ENCODE measurements around the gene SEMA3E. TPM values are rescaled to one million over a fixed set of nuclear protein-coding genes. Genes with fewer than 3 reads are reported as not detected.
A peak's percentile ranks its signal among the peaks of the same experiment; 100 is the strongest.
"Not testable (repeated sequence)": the region's sequence is repeated elsewhere in the genome, so short reads cannot be mapped to it uniquely, and the experiment has no call there.

The SEMA3E gene
- total RNA-seq, 1 donor from 2014 or later, result 24.0 TPM

DNA sequence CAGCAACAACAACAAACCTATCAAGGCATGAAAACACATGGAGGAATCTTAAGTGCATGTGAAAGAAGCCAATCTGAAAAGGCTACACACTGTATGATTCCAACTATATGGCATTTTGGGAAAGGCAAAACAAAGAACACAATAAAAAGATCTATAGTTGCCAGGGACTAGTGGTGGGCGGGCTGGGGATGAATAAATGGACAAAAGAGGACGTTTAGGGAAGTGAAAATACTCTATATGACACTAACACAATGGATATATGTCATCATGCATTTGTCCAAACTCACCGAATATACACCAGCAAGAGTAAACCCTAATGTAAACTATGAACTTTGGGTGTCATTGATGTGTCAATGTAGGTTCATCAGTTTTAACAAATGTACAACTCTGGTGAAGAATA is 89.1 kb downstream of the SEMA3E start:
- DNase-seq (ENCODE audit: low spot score), result no peak

GRCh38 chr7:83552556-83552955 is 96.4 kb downstream of the SEMA3E start:
- DNase-seq (ENCODE audit: low spot score), result not testable (repeated sequence)

DNA sequence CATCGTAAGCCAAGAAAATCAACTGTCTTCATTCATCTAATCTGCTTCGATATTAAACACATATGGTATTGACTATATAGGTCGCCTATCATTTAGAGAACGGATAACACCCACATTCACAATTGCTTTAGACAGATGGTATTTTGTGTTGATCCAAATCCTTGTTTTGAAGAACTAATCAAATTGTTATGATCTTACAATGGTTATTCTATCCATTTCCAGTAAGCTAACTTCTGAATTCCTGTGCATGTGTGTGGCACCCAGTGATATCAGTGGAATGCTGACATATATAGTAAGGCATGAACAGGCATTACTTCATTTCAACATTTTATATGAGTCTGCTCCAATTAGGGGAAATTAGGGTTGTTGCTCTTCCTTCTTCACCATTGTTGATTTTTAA is 98.8 kb downstream of the SEMA3E start:
- no peak for DNase-seq (ENCODE audit: low spot score)

DNA sequence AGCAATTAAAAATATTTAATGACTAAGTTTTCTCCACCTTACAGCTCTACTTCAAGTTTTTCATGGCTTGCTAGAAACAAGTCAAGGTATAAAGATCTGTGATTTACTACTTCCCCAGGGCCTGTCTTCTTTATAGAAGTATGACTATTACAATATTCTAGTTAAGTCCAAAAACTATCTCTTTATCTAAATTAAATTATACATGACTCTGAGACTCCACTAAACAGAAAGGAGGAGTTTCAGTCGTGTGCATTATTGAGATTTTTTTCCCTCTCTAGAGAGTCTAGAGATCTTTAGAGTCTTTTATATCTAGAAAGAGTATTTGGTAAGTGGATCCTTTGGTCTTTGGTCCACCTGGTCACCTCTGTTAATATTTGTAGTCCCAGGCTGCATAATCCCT is 100.7 kb downstream of the SEMA3E start:
- DNase-seq (ENCODE audit: low spot score), result no peak

DNA sequence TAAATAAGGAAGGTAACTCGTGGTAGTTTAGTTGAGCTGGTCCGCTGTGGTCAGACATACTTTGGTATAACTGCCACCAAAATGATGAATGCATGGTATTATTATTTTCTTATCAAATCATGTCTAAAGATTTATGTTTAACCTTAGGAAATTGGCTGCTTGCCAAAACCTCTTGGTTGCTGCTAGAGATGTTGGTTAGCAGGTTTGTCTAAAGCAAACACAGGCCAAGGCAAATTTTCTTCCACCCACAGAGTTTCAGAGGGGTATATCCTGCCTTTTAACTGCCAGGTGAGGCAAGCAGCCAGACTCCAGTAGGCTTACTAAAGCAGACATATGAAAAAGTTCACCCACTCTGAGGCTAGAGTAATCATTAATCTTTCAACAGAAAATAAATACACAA is 101.4 kb downstream of the SEMA3E start:
- peak; percentile 66 for DNase-seq (ENCODE audit: low spot score)

DNA sequence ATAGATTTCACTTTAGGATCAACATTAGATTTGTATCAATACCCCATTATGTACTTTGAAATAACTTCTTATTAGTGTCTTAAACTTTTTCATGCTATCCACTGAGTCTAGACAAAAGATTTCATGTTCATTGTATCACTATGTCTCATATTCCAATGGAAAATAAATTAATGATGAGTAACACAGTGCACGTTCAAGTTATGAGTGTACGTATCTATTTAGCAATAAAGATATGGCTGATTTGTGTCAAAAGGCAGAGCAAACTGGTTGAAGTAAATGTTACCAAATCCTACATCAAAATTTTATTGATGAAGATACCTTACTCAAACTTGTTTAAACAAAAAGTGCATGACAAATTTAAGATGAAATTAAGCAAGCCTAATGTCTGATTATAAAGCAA is 102.4 kb downstream of the SEMA3E start:
- DNase-seq (ENCODE audit: low spot score), result no peak

- no peak for DNase-seq (ENCODE audit: low spot score)
Measured at GRCh38 chr7:83541187-83541960, 107.6 kb downstream of the SEMA3E start.

- no peak for DNase-seq (ENCODE audit: low spot score)
Measured at GRCh38 chr7:83534488-83534887, 114.5 kb downstream of the SEMA3E start.

DNA sequence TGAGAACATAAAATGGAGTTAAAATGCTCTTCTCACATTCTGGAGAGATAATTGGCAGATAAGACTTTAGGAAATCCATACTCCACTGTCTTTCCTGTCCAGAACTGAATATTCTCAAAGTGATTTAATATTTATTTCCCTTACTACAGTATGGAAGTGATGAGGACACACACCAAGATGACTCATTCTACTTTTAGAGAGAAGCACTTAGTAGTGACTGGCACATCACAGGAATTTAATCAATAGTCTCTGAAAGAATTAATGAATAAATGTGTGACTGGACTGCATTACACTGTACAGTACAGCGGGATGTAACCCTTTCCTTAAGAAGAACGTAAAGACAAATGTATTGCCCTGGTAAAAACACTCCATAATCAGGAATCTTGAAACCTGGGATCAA is 116.7 kb downstream of the SEMA3E start:
- DNase-seq (ENCODE audit: low spot score), result no peak

- DNase-seq (ENCODE audit: low spot score), result no peak
Measured at GRCh38 chr7:83531766-83532165, 117.2 kb downstream of the SEMA3E start.

- DNase-seq (ENCODE audit: low spot score), result no peak
Measured at GRCh38 chr7:83528925-83529423, 120.0 kb downstream of the SEMA3E start.

DNA sequence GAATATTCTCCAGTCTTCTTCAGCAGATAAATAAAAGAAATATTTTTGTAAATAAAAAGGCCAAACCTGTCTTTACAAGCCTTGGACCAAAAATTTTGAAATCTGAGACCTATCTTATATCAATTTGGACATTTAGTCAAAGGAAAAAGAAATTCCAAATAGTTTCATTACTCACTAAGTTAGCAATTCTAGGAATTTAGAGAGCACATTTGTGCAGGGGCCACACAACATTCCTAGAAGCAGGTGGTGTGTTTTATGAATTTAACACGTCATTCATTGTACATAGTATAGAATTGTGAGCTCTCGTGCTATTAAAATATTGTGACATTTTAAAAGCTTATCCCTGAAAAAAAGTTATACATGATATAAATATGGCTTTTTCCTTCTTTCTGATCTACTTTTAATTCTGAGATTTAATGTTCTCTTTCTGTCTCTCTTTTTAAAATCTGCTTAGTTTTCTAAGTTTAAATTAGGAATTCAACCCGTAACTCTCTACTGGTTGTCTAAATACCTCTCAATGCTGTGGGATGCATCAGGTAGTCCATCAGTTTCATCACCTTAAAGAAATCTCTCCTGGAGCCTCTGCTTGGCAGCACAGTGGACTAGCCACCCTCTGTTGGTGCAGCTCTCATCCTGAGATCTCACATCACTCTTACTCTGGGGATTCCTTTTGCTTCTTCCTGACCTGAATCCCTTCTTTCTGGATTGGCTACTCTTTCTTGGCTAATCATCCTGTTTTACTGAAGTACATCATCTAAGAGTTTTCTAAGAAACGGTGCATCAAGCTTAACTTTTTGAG is 124.5 kb downstream of the SEMA3E start:
- DNase-seq (ENCODE audit: low spot score), result no peak

GRCh38 chr7:83520726-83521125 is 128.2 kb downstream of the SEMA3E start:
- no peak for DNase-seq (ENCODE audit: low spot score)

GRCh38 chr7:83519240-83519639 is 129.7 kb downstream of the SEMA3E start:
- DNase-seq (ENCODE audit: low spot score), result no peak

DNA sequence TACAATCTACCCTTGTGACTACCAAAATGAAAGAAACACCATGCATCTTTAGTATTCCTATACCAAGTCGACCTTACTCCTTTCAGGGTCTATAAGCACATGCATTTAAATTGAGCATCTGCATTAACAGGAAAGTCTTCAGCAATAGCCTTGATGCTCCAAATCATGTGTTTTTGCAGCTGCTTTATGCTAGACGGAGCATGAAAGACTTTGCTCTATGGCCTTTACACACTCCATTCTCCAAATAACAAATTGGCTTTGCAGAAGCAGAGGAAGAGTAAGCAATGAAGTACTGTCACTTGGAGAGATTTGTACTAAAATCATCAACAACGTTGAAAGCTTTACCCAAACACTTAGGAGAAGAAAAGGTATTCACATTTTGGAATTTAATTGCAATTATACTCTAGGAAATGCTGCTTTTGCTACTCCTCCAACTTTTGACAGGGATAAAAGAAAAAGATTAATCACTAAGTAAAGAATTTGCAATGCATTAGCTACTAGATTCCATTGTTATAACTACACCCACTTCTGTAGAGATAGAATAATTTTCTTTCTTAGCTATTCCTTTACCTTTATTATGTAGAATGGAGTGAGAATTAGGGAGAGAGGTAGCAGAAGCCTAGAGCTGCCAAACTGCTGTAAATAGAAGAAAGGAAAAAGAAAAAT is 131.8 kb downstream of the SEMA3E start:
- no peak for DNase-seq (ENCODE audit: low spot score)

GRCh38 chr7:83514977-83515376 is 134.0 kb downstream of the SEMA3E start:
- no peak for DNase-seq (ENCODE audit: low spot score)

GRCh38 chr7:83509255-83510021 is 139.5 kb downstream of the SEMA3E start:
- no peak for DNase-seq (ENCODE audit: low spot score)

GRCh38 chr7:83504330-83504729 is 144.6 kb downstream of the SEMA3E start:
- no peak for DNase-seq (ENCODE audit: low spot score)

GRCh38 chr7:83502636-83503035 is 146.3 kb downstream of the SEMA3E start:
- no peak for DNase-seq (ENCODE audit: low spot score)

GRCh38 chr7:83494683-83495082 is 154.3 kb downstream of the SEMA3E start:
- DNase-seq (ENCODE audit: low spot score), result no peak

GRCh38 chr7:83492802-83493201 is 156.1 kb downstream of the SEMA3E start:
- DNase-seq (ENCODE audit: low spot score), result no peak

DNA sequence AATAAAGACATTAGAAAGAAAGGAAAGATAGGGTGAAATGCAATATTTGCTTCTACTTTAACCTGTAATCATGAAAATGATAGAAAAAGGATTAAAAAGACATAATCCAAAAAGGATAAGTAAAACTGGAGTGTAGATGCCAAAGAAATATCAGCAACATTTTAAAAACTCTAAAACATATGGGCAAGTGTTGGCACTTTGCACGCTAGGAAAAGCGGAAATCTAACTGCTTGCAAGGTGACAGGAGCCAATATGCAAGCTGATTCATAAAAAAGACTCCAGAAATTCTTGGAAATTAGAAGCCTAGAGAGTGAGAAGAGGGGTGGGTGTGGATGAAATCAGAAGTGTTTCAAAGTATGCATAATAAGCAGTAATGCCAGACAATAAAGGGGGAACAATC is 161.1 kb downstream of the SEMA3E start:
- DNase-seq (ENCODE audit: low spot score), result no peak

All from ureter (tissue), 1 donor.